ENCODE results near the gene DHRS1.

DHRS1 gene

DNA sequence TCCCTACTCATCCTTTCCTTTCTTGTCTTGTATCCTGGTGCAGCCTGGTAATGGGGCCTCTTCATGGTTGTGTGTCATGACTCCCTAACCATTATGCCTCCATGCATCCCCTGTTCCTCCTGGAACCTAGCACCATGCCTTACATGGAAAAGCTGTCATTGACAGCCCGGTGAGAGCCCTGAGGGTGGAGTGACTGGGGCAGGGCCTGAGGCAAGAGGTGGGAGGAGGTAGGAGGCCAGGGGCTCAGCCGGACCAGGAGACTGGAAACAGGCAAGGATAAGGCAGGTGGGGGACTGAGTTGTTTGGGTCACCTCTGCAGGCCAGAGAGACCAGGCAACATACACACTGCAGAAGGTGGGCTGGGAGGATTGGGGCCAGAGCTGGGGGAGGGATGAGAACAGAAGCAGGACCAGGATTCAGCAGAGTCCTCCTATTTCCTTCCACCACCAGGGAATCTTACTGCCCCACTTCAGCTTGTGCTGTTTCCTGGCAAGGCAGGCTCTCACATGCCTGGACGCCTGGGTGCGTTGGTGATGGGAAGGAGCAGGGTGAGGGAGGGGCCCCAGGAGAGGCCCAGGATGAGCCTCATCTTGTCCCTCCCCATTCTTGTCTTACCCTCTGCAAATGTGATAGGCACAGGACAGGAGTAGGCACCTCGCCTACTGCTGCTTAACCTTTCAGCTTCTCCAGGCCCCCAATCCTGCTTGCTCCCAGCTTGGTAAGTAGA, 10.1 kb upstream of the DHRS1 start, which contains the start of gene LTB4R2:
TSS of gene LTB4R2 (plus strand) at position 603 of the 727 bp plus-strand sequence. CDS start 525 bp downstream, outside the sequence.
- Histone ChIP-seq H3K36me3 (ENCODE audit: low read depth) (peaks cover 24% of the 10 kb centered on the region), H3K4me3 (ENCODE audit: severe bottlenecking) (no peak within 1 kb of the TSS), H3K27me3 (ENCODE audit: insufficient read depth, poor library complexity, severe bottlenecking) (no peaks in the 10 kb centered on the region), H3K27ac (ENCODE audit: poor library complexity, severe bottlenecking) (peak within 1 kb of the TSS; percentile 76), H3K9me3 (ENCODE audit: severe bottlenecking) (no peaks in the 10 kb centered on the region), H3K4me1 (ENCODE audit: insufficient read depth, poor library complexity, severe bottlenecking) (peaks cover 23% of the 10 kb centered on the region)
- ATAC-seq (ENCODE audit: low read depth) (peak; percentile 85), DNase-seq (ENCODE audit: low spot score) (no peak)
- TF ChIP-seq CTCF (IDR thresholded peaks at IDR 0.05; ENCODE audit: poor library complexity, severe bottlenecking) = no peak

DNA sequence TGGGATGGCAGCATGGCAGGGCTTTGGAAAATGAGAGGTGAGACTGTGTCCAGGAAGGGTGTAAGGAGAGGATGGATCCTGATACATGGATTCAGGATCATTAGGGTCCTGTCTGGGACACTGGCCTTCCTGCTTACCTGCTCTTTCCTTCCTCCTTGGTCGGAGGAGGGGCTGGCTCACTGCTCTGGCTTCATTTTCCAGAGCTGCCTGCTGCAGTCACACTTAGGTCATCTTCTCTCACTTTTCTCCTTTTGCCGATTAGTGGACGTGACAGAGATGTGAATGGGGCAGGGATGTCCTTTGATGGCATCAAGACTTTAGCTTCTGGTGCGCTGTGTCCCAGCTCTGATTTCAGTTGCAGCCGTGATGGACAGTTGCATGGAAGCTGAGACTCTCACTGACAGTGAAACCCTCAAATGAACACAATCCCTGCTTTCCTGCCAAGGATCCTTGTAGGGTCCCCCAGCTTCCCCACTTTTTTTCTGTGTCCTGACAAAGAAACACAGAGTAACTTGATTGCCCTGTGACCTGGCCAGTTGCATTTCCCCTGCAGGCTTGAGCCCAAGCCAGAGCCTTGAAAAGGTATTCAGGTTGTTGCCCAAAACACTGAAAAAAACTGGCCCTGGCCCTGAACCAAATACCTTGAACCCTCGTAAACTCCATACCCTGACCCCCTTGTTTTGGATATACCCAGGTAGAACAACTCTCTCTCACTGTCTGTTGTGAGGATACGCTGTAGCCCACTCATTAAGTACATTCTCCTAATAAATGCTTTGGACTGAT, 9.0 kb upstream of the DHRS1 start:
- peak; percentile 79 for TF ChIP-seq CTCF (IDR thresholded peaks at IDR 0.05; ENCODE audit: poor library complexity, severe bottlenecking)
- no peaks in the 10 kb centered on the region for H3K9me3 ChIP-seq (ENCODE audit: severe bottlenecking)
- no peak overlapping the region for H3K4me3 ChIP-seq (ENCODE audit: severe bottlenecking)
- H3K4me1 ChIP-seq (ENCODE audit: insufficient read depth, poor library complexity, severe bottlenecking) = peaks cover 16% of the 10 kb centered on the region
- peaks cover 35% of the 10 kb centered on the region for H3K36me3 ChIP-seq (ENCODE audit: low read depth)
- ATAC-seq (ENCODE audit: low read depth) (no peak), DNase-seq (ENCODE audit: low spot score) (no peak)
- H3K27me3 ChIP-seq (ENCODE audit: insufficient read depth, poor library complexity, severe bottlenecking) = no peaks in the 10 kb centered on the region
- H3K27ac ChIP-seq (ENCODE audit: poor library complexity, severe bottlenecking) = peak overlapping the region; percentile 76

- H3K4me1 ChIP-seq (ENCODE audit: insufficient read depth, poor library complexity, severe bottlenecking) = peaks cover 16% of the 10 kb centered on the region
- H3K27me3 ChIP-seq (ENCODE audit: insufficient read depth, poor library complexity, severe bottlenecking) = no peaks in the 10 kb centered on the region
- TF ChIP-seq CTCF (IDR thresholded peaks at IDR 0.05; ENCODE audit: poor library complexity, severe bottlenecking) = peak; percentile 98
- H3K4me3 ChIP-seq (ENCODE audit: severe bottlenecking) = no peak within 1 kb of the TSS
- H3K9me3 ChIP-seq (ENCODE audit: severe bottlenecking) = no peaks in the 10 kb centered on the region
- peak; percentile 34; the same call in 2 of the 3 replicates for ATAC-seq (ENCODE audit: low read depth)
- DNase-seq (ENCODE audit: low spot score) = no peak
- peak within 1 kb of the TSS; percentile 76 for H3K27ac ChIP-seq (ENCODE audit: poor library complexity, severe bottlenecking)
- H3K36me3 ChIP-seq (ENCODE audit: low read depth) = peaks cover 43% of the 10 kb centered on the region
Measured at GRCh38 chr14:24307575-24308341, 8.2 kb upstream of the DHRS1 start, which contains the start of gene CIDEB. CIDEB (minus strand) TSS chr14:24307977; CDS start chr14:24307858, 119 bp downstream.

DNA sequence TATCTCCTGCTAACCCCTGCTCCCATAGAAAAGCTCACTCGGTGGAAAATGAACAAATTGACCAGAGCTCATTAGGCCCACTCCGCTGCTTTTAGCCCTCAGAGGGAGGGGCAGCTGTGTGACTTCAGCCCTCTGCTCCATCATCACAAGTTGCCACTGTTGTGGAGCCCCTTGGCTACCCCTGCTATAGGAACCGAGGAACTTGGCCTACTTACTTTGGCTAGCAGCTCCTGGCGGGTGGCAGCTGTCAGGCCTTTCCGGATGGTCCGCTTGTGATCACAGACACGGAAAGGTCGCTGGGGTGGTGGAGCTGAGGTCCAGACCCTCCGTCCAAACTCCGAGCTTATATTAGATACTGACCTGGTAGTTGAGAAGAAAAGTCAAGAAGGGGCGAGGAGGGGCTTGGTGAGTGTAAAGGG, 7.6 kb upstream of the DHRS1 start:
- Histone ChIP-seq H3K9me3 (ENCODE audit: severe bottlenecking) (no peaks in the 10 kb centered on the region), H3K4me3 (ENCODE audit: severe bottlenecking) (no peak overlapping the region), H3K4me1 (ENCODE audit: insufficient read depth, poor library complexity, severe bottlenecking) (peaks cover 16% of the 10 kb centered on the region), H3K36me3 (ENCODE audit: low read depth) (peaks cover 49% of the 10 kb centered on the region), H3K27me3 (ENCODE audit: insufficient read depth, poor library complexity, severe bottlenecking) (no peaks in the 10 kb centered on the region), H3K27ac (ENCODE audit: poor library complexity, severe bottlenecking) (no peak overlapping the region)
- ATAC-seq (ENCODE audit: low read depth) (no peak), DNase-seq (ENCODE audit: low spot score) (no peak)
- no peak for TF ChIP-seq CTCF (IDR thresholded peaks at IDR 0.05; ENCODE audit: poor library complexity, severe bottlenecking)

All from RWPE2 (cell line).